Parathyroid adenoma (tissue), 2 donors: ENCODE results near the gene CLIC4.
"Not testable (repeated sequence)": the region's sequence is repeated elsewhere in the genome, so short reads cannot be mapped to it uniquely, and the experiment has no call there.

Source experiments
- H2AFZ ChIP-seq: fragments of 300-600 bp; sonication (generic); one replicate; pipeline ENCODE4 v1.7.0; 2017; ENCODE audit warnings: antibody characterized with exemption, mild to moderate bottlenecking
- H3K27ac ChIP-seq: fragments of 300-600 bp; sonication (generic); one replicate; pipeline ENCODE4 v1.7.0; 2017
- H3K27me3 ChIP-seq: fragments of 300-600 bp; sonication (generic); one replicate; pipeline ENCODE4 v1.7.0; 2017; ENCODE audit warnings: low read length; ENCODE audit not compliant: control insufficient read depth, insufficient read depth
- H3K36me3 ChIP-seq: fragments of 300-600 bp; sonication (generic); one replicate; pipeline ENCODE4 v1.7.0; 2017; ENCODE audit warnings: low read length; ENCODE audit not compliant: control insufficient read depth, insufficient read depth
- H3K4me1 ChIP-seq: fragments of 300-600 bp; sonication (generic); one replicate; pipeline ENCODE4 v1.7.0; 2017; ENCODE audit warnings: control low read depth
- H3K4me2 ChIP-seq: fragments of 300-600 bp; sonication (generic); one replicate; pipeline ENCODE4 v1.7.0; 2017; ENCODE audit warnings: low read length
- H3K4me3 ChIP-seq: fragments of 300-600 bp; sonication (generic); one replicate; pipeline ENCODE4 v1.7.0; 2017; ENCODE audit warnings: low read depth, low read length
- H3K79me2 ChIP-seq: fragments of 300-600 bp; sonication (generic); one replicate; pipeline ENCODE4 v1.7.0; 2017; ENCODE audit warnings: control low read depth
- H3K9ac ChIP-seq: fragments of 300-600 bp; sonication (generic); one replicate; pipeline ENCODE4 v1.7.0; 2017; ENCODE audit warnings: mild to moderate bottlenecking
- H3K9me3 ChIP-seq: fragments of 300-600 bp; sonication (generic); one replicate; pipeline ENCODE4 v1.7.0; 2017; ENCODE audit warnings: low read length; ENCODE audit not compliant: control insufficient read depth
- TF ChIP-seq, protein P1 (sequence below): fragments of 300-600 bp; sonication (generic); IDR thresholded peaks from one replicate; pipeline ENCODE4 v1.7.0; 2017; ENCODE audit warnings: antibody characterized with exemption, mild to moderate bottlenecking
- donor health status: primary hyperparathyroidism.

CLIC4 gene

GRCh38 chr1:24749886-24750285 lies 4.6 kb downstream of the CLIC4 start:
- Histone ChIP-seq H3K9ac (no peak overlapping the region), H3K4me2 (no peak overlapping the region), H3K4me1 (peaks cover 2% of the 10 kb centered on the region), H3K9me3 (no peaks in the 10 kb centered on the region), H3K79me2 (no peaks in the 10 kb centered on the region), H2AFZ (no peak overlapping the region), H3K27me3 (no peaks in the 10 kb centered on the region), H3K36me3 (no peaks in the 10 kb centered on the region), H3K27ac (no peak overlapping the region), H3K4me3 (no peak overlapping the region)
- TF ChIP-seq, protein P1, sequence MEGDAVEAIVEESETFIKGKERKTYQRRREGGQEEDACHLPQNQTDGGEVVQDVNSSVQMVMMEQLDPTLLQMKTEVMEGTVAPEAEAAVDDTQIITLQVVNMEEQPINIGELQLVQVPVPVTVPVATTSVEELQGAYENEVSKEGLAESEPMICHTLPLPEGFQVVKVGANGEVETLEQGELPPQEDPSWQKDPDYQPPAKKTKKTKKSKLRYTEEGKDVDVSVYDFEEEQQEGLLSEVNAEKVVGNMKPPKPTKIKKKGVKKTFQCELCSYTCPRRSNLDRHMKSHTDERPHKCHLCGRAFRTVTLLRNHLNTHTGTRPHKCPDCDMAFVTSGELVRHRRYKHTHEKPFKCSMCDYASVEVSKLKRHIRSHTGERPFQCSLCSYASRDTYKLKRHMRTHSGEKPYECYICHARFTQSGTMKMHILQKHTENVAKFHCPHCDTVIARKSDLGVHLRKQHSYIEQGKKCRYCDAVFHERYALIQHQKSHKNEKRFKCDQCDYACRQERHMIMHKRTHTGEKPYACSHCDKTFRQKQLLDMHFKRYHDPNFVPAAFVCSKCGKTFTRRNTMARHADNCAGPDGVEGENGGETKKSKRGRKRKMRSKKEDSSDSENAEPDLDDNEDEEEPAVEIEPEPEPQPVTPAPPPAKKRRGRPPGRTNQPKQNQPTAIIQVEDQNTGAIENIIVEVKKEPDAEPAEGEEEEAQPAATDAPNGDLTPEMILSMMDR: no peak

GRCh38 chr1:24751833-24752232 lies 6.6 kb downstream of the CLIC4 start:
- Histone ChIP-seq H3K79me2 (no peaks in the 10 kb centered on the region), H3K9me3 (no peaks in the 10 kb centered on the region), H3K4me3 (no peak overlapping the region), H3K4me1 (peaks cover 2% of the 10 kb centered on the region), H3K9ac (no peak overlapping the region), H3K36me3 (no peaks in the 10 kb centered on the region), H3K27me3 (no peaks in the 10 kb centered on the region), H3K27ac (no peak overlapping the region), H2AFZ (no peak overlapping the region), H3K4me2 (no peak overlapping the region)
- TF ChIP-seq, protein P1: no peak

DNA sequence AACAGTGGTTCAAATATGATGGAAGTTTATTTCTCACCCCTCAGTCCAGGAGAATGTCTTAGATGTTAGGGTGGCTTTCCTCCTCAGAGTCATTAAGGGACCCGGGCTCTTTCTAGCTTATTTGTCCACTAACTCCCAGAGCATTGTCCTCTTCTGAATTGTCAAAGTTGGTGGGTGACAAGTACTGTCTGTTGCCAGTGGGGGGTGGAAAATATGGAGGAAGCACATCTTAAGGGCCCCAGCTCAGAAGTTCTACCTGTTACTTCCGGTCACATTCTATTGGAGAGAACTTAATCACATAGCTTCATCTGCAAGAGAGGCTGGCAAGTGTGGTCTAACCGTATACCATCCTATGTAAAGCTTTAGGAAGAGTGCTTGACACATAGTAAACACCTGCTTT lies 7.1 kb downstream of the CLIC4 start:
- Histone ChIP-seq H3K27me3 (no peaks in the 10 kb centered on the region), H2AFZ (no peak overlapping the region), H3K9ac (no peak overlapping the region), H3K36me3 (no peaks in the 10 kb centered on the region), H3K27ac (no peak overlapping the region), H3K4me2 (no peak overlapping the region), H3K4me1 (peaks cover 2% of the 10 kb centered on the region), H3K79me2 (no peaks in the 10 kb centered on the region), H3K4me3 (no peak overlapping the region), H3K9me3 (no peaks in the 10 kb centered on the region)
- TF ChIP-seq, protein P1: no peak

DNA sequence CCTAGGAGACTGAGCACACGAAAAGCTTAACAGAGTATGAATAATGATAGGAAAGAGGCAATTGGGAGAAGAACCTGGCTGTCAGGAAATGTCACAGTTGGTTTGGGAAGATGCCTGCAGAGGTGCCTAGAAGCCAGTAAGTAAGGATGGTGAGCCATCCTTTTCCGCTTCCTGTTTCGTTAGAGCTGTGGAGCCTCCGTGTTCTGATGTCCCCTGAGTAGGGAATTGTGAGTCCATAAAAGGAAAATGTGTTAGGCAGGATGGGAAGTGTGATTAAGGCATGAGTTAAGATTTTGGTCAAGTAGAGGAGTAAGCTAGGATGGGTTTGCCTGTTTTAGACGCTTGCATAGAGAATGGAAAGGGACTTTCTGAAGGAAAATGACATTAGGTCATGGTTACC lies 9.0 kb downstream of the CLIC4 start:
- H3K4me2 ChIP-seq: no peak overlapping the region
- no peaks in the 10 kb centered on the region for H3K9me3 ChIP-seq
- no peaks in the 10 kb centered on the region for H3K36me3 ChIP-seq
- TF ChIP-seq, protein P1: no peak
- no peak overlapping the region for H3K9ac ChIP-seq
- H2AFZ ChIP-seq: no peak overlapping the region
- H3K4me1 ChIP-seq: no peaks in the 10 kb centered on the region
- peak overlapping the region; percentile 32 for H3K27ac ChIP-seq
- no peaks in the 10 kb centered on the region for H3K79me2 ChIP-seq
- no peak overlapping the region for H3K4me3 ChIP-seq
- H3K27me3 ChIP-seq: no peaks in the 10 kb centered on the region

GRCh38 chr1:24755323-24755722 lies 10.1 kb downstream of the CLIC4 start:
- not testable (repeated sequence) for H3K36me3 ChIP-seq, H3K4me2 ChIP-seq, H2AFZ ChIP-seq, H3K27me3 ChIP-seq, H3K9ac ChIP-seq, H3K9me3 ChIP-seq, H3K27ac ChIP-seq, H3K79me2 ChIP-seq, H3K4me1 ChIP-seq, H3K4me3 ChIP-seq
